Measurements from ENCODE around the gene MORN1.

Gene MORN1

GRCh38 chr1:2404142-2404889 is 13.0 kb upstream of the MORN1 start:
- DNase-seq, result no peak

GRCh38 chr1:2403273-2403672 is 11.9 kb upstream of the MORN1 start:
- no peak for DNase-seq

GRCh38 chr1:2402420-2402819 is 11.1 kb upstream of the MORN1 start:
- DNase-seq, result no peak

- DNase-seq, result no peak
These were observed 9.7 kb upstream of the MORN1 start for GRCh38 chr1:2400950-2401649.

GRCh38 chr1:2400576-2400909 is 9.2 kb upstream of the MORN1 start:
- no peak for DNase-seq

- no peak for DNase-seq
These were observed 8.7 kb upstream of the MORN1 start for GRCh38 chr1:2399890-2400575.

- DNase-seq, result no peak
These were observed 7.5 kb upstream of the MORN1 start for GRCh38 chr1:2398871-2399270.

GRCh38 chr1:2397007-2397679 is 5.8 kb upstream of the MORN1 start:
- no peak for DNase-seq

GRCh38 chr1:2396476-2396875 is 5.1 kb upstream of the MORN1 start:
- DNase-seq, result no peak

- no peak for DNase-seq
These were observed 4.7 kb upstream of the MORN1 start for GRCh38 chr1:2396059-2396458.

- DNase-seq, result no peak
These were observed 3.9 kb upstream of the MORN1 start for GRCh38 chr1:2395245-2395644.

- no peak for DNase-seq
These were observed 3.4 kb upstream of the MORN1 start for GRCh38 chr1:2394761-2395160.

GRCh38 chr1:2394220-2394619 is 2.9 kb upstream of the MORN1 start:
- no peak for DNase-seq

- no peak for DNase-seq
These were observed 2.1 kb upstream of the MORN1 start for GRCh38 chr1:2393471-2393877.

- no peak for DNase-seq
These were observed 1.3 kb upstream of the MORN1 start for GRCh38 chr1:2392686-2393085.

GRCh38 chr1:2391931-2392509 is 666 bp upstream of the MORN1 start:
- DNase-seq, result no peak

GRCh38 chr1:2389644-2390043 is 1.7 kb downstream of the MORN1 start:
- DNase-seq, result no peak

- DNase-seq, result no peak
These were observed 3.1 kb downstream of the MORN1 start for GRCh38 chr1:2388004-2388913.

- DNase-seq, result no peak
These were observed 4.4 kb downstream of the MORN1 start for GRCh38 chr1:2386636-2387611.

GRCh38 chr1:2385606-2386280 is 5.6 kb downstream of the MORN1 start:
- DNase-seq, result no peak
